GM23338 (cell line): ENCODE measurements around the gene PDE6A. TPM values are rescaled to one million over a fixed set of nuclear protein-coding genes. Genes with fewer than 3 reads are reported as not detected.

ENCODE experiments used
- ATAC-seq: fragments of 200-7000 bp; cut with Tn5 transposase; 3 replicates; pipeline ENCODE4 v1.9.1; 2020
- DNase-seq: peaks from one replicate; pipeline ENCODE4 v3.0.0-alpha.2; 2015; ENCODE audit warnings: low spot score
- H2AFZ ChIP-seq: fragments of 200-600 bp; sonication (generic); 2 replicates; pipeline ENCODE4 v1.8.0; 2016; ENCODE audit warnings: antibody characterized with exemption, mild to moderate bottlenecking, moderate library complexity
- H3F3A ChIP-seq: fragments of 200-600 bp; sonication (generic); replicated peaks from 2 replicates; pipeline ENCODE4 v1.8.0; 2017; ENCODE audit warnings: antibody characterized with exemption, mixed run types, low read depth
- H3K27ac ChIP-seq: fragments of 200-600 bp; sonication (generic); 2 replicates; pipeline ENCODE4 v1.6.1; 2016; ENCODE audit warnings: low read depth
- H3K27me3 ChIP-seq: fragments of 200-600 bp; sonication (generic); 2 replicates; pipeline ENCODE4 v1.8.0; 2016; ENCODE audit warnings: mild to moderate bottlenecking, mixed run types, moderate library complexity; ENCODE audit not compliant: insufficient read depth
- H3K36me3 ChIP-seq: fragments of 200-600 bp; sonication (generic); 2 replicates; pipeline ENCODE4 v1.8.0; 2016; ENCODE audit warnings: mild to moderate bottlenecking; ENCODE audit not compliant: insufficient read depth
- H3K4me1 ChIP-seq: fragments of 200-600 bp; sonication (generic); 2 replicates; pipeline ENCODE4 v1.8.0; 2016; ENCODE audit warnings: mild to moderate bottlenecking, moderate library complexity; ENCODE audit not compliant: insufficient read depth
- H3K4me2 ChIP-seq: fragments of 200-600 bp; sonication (generic); 2 replicates; pipeline ENCODE4 v1.7.1; 2017; ENCODE audit warnings: mixed run types
- H3K4me3 ChIP-seq: fragments of 200-600 bp; sonication (generic); 2 replicates; pipeline ENCODE4 v1.6.1; 2016; ENCODE audit warnings: mixed run types
- H3K79me2 ChIP-seq: fragments of 200-600 bp; sonication (generic); replicated peaks from 2 replicates; pipeline ENCODE4 v1.8.0; 2017; ENCODE audit warnings: mild to moderate bottlenecking; ENCODE audit not compliant: insufficient read depth
- H3K9me2 ChIP-seq: fragments of 200-600 bp; sonication (generic); 2 replicates; pipeline ENCODE4 v1.8.0; 2017; ENCODE audit not compliant: insufficient read depth
- H4K20me1 ChIP-seq: fragments of 200-600 bp; sonication (generic); replicated peaks from 2 replicates; pipeline ENCODE4 v1.8.0; 2017; ENCODE audit warnings: mild to moderate bottlenecking; ENCODE audit not compliant: insufficient read depth
- H3K27ac Mint-ChIP-seq: 2 replicates; pipeline ENCODE4 v1.8.0; 2020; ENCODE audit warnings: inconsistent platforms, mild to moderate bottlenecking, moderate library complexity, mixed read lengths
- H3K27me3 Mint-ChIP-seq: 3 replicates; pipeline ENCODE4 v1.8.0; 2022; ENCODE audit warnings: low read depth, mild to moderate bottlenecking, moderate library complexity, mixed read lengths, inconsistent platforms; ENCODE audit not compliant: insufficient read depth, poor library complexity
- H3K36me3 Mint-ChIP-seq: 3 replicates; pipeline ENCODE4 v1.8.0; 2021; ENCODE audit warnings: low read depth, mild to moderate bottlenecking, inconsistent platforms, moderate library complexity, mixed read lengths
- H3K4me1 Mint-ChIP-seq: 3 replicates; pipeline ENCODE4 v1.8.0; 2020; ENCODE audit warnings: mild to moderate bottlenecking, inconsistent platforms, mixed read lengths
- H3K4me3 Mint-ChIP-seq: 3 replicates; pipeline ENCODE4 v1.8.0; 2021; ENCODE audit warnings: moderate library complexity, mild to moderate bottlenecking, inconsistent platforms, mixed read lengths
- H3K9me3 Mint-ChIP-seq: 3 replicates; pipeline ENCODE4 v1.8.0; 2020; ENCODE audit warnings: moderate library complexity, mild to moderate bottlenecking, inconsistent platforms, mixed read lengths
- CREB1 ChIP-seq: fragments of 250-450 bp; sonication (Bioruptor Pico); IDR thresholded peaks from 2 replicates; pipeline ENCODE4 v1.5.0; 2020; ENCODE audit warnings: low read depth, mild to moderate bottlenecking, moderate library complexity
- CTCF ChIP-seq, 2 experiments: fragments of 200-600 bp in 1 of 2; sonication (generic) in 1 of 2; conservative IDR thresholded peaks; 2 replicates each; pipeline versions ENCODE4 v1.5.1 to v1.6.1; 2016 to 2017; ENCODE audit warnings: antibody characterized with exemption in 2 of 2, low read depth in 2 of 2, mild to moderate bottlenecking in 2 of 2, moderate library complexity in 1 of 2
- ETS1 ChIP-seq: IDR thresholded peaks from 2 replicates; pipeline ENCODE4 v1.6.1; 2016; ENCODE audit warnings: antibody characterized with exemption
- EZH2phosphoT487 ChIP-seq: fragments of 200-600 bp; sonication (generic); IDR thresholded peaks from one replicate; pipeline ENCODE4 v1.8.1; 2018; ENCODE audit warnings: antibody characterized with exemption; ENCODE audit not compliant: unreplicated experiment
- JUNB ChIP-seq: IDR thresholded peaks from one replicate; pipeline ENCODE4 v1.6.1; 2016; ENCODE audit warnings: antibody characterized with exemption; ENCODE audit not compliant: unreplicated experiment
- NANOG ChIP-seq: IDR thresholded peaks from 2 replicates; pipeline ENCODE4 v1.6.1; 2016; ENCODE audit warnings: antibody characterized with exemption, borderline replicate concordance
- POLR2AphosphoS5 ChIP-seq: IDR thresholded peaks from 2 replicates; pipeline ENCODE4 v1.6.1; 2016; ENCODE audit warnings: antibody characterized with exemption, low read depth
- ZNF114 ChIP-seq: fragments of 250-450 bp; sonication (Bioruptor Pico); IDR thresholded peaks from 2 replicates; pipeline ENCODE4 v1.5.0; 2020; ENCODE audit warnings: mild to moderate bottlenecking, moderate library complexity
- ZNF331 ChIP-seq: fragments of 250-450 bp; sonication (Bioruptor Pico); IDR thresholded peaks from 2 replicates; pipeline ENCODE4 v1.5.0; 2020; ENCODE audit warnings: low read depth, mild to moderate bottlenecking, moderate library complexity
- polyA plus RNA-seq: library from polyadenylated mRNA; unstranded; fragments of >200 nt; fragmentation: Nextera tagmentation; extraction: Ambion mirVana; gene quantifications from 2 replicates; pipeline ENCODE4 v1.2.1, GENCODE V29; 2016
- total RNA-seq: library from RNA; depleted of rRNA; stranded (reverse); fragments of >200 nt; shearing (Covaris generic); gene quantifications from 2 replicates; pipeline ENCODE4 v1.2.3, GENCODE V29; 2014

Gene PDE6A
- total and polyA plus RNA-seq, 2 experiments from 2014 or later: 0.08 TPM; not detected in 1

GRCh38 chr5:149901511-149901910 lies 43.1 kb downstream of the PDE6A start (continued):
- no peak for TF ChIP-seq POLR2AphosphoS5
- TF ChIP-seq NANOG: no peak
- no peak for TF ChIP-seq CTCF (conservative IDR thresholded peaks at IDR 0.05; ENCODE audit: low read depth in 2 of 2)
- TF ChIP-seq JUNB: no peak

GRCh38 chr5:149900390-149900789 lies 44.2 kb downstream of the PDE6A start:
- no peaks in the 10 kb centered on the region for H4K20me1 ChIP-seq
- Mint-ChIP-seq H3K4me1 (no peaks in the 10 kb centered on the region), H3K9me3 (no peaks in the 10 kb centered on the region), H3K27me3 (peaks cover 3% of the 10 kb centered on the region), H3K36me3 (no peaks in the 10 kb centered on the region), H3K4me3 (no peak overlapping the region), H3K27ac (no peak overlapping the region)
- no peaks in the 10 kb centered on the region for H3K4me1 ChIP-seq
- H3K4me2 ChIP-seq: no peak overlapping the region
- ATAC-seq (no peak), DNase-seq (no peak)
- no peaks in the 10 kb centered on the region for H3F3A ChIP-seq
- no peaks in the 10 kb centered on the region for H3K9me2 ChIP-seq
- no peak overlapping the region for H3K27ac ChIP-seq
- no peak overlapping the region for H3K4me3 ChIP-seq
- TF ChIP-seq ZNF114 (CRISPR knock-in tag): no peak
- no peak for TF ChIP-seq ETS1
- TF ChIP-seq CREB1: no peak
- no peak for TF ChIP-seq ZNF331
- H3K36me3 ChIP-seq: no peaks in the 10 kb centered on the region
- H3K79me2 ChIP-seq: no peaks in the 10 kb centered on the region
- H3K27me3 ChIP-seq: no peaks in the 10 kb centered on the region
- H2AFZ ChIP-seq: no peak overlapping the region

- Histone ChIP-seq H2AFZ (no peak overlapping the region), H3K36me3 (no peaks in the 10 kb centered on the region), H3K79me2 (no peaks in the 10 kb centered on the region), H4K20me1 (no peaks in the 10 kb centered on the region), H3K27me3 (no peaks in the 10 kb centered on the region), H3K4me1 (no peaks in the 10 kb centered on the region), H3K27ac (no peak overlapping the region), H3K9me2 (no peaks in the 10 kb centered on the region), H3K4me2 (no peak overlapping the region), H3K4me3 (no peak overlapping the region), H3F3A (no peaks in the 10 kb centered on the region)
- no peak for ATAC-seq
- TF ChIP-seq POLR2AphosphoS5 (no peak), EZH2phosphoT487 (no peak), CTCF (conservative IDR thresholded peaks at IDR 0.05; ENCODE audit: low read depth in 2 of 2) (no peak)
- Mint-ChIP-seq H3K9me3 (no peaks in the 10 kb centered on the region), H3K27ac (no peak overlapping the region), H3K27me3 (peaks cover 3% of the 10 kb centered on the region), H3K36me3 (no peaks in the 10 kb centered on the region), H3K4me1 (no peaks in the 10 kb centered on the region), H3K4me3 (no peak overlapping the region)
- no peak for DNase-seq
These were observed 45.8 kb downstream of the PDE6A start for GRCh38 chr5:149898811-149899210.
